Medulla oblongata (tissue), 1 donor: ENCODE data around the gene RFX5.
"Not testable (repeated sequence)": the region's sequence is repeated elsewhere in the genome, so short reads cannot be mapped to it uniquely, and the experiment has no call there.

Experiments
- DNase-seq: peaks from one replicate; pipeline ENCODE4 v3.0.0-alpha.2; 2015; ENCODE audit errors: extremely low spot score

Gene RFX5

GRCh38 chr1:151362308-151363155 lies 15.5 kb upstream of the RFX5 start:
- no peak for DNase-seq

- no peak for DNase-seq
Measured at GRCh38 chr1:151361883-151362282, 14.8 kb upstream of the RFX5 start.

- no peak for DNase-seq
Measured at GRCh38 chr1:151356696-151357095, 9.6 kb upstream of the RFX5 start.

GRCh38 chr1:151352021-151352718 lies 5.1 kb upstream of the RFX5 start:
- DNase-seq, result no peak

GRCh38 chr1:151350323-151350722 lies 3.3 kb upstream of the RFX5 start:
- not testable (repeated sequence) for DNase-seq

- no peak for DNase-seq
Measured at GRCh38 chr1:151347523-151348246, 633 bp upstream of the RFX5 start.

GRCh38 chr1:151346082-151346768 lies 827 bp downstream of the RFX5 start:
- no peak for DNase-seq

GRCh38 chr1:151344291-151344690 lies 2.8 kb downstream of the RFX5 start:
- no peak for DNase-seq

- no peak for DNase-seq
Measured at GRCh38 chr1:151343587-151343986, 3.5 kb downstream of the RFX5 start.

- no peak for DNase-seq
Measured at GRCh38 chr1:151342569-151342968, 4.5 kb downstream of the RFX5 start.

GRCh38 chr1:151342021-151342420 lies 5.0 kb downstream of the RFX5 start:
- DNase-seq, result no peak

- peak; percentile 97 for DNase-seq
Measured at GRCh38 chr1:151340870-151341754, 5.9 kb downstream of the RFX5 start.

GRCh38 chr1:151336556-151336955 lies 10.5 kb downstream of the RFX5 start:
- DNase-seq, result no peak

GRCh38 chr1:151334822-151335221 lies 12.2 kb downstream of the RFX5 start:
- DNase-seq, result no peak

- peak; percentile 36 for DNase-seq
Measured at GRCh38 chr1:151327903-151328674, 19.0 kb downstream of the RFX5 start.

- peak; percentile 99 for DNase-seq
Measured at GRCh38 chr1:151327223-151327902, 19.7 kb downstream of the RFX5 start, which contains the start of gene PI4KB. Gene PI4KB, minus strand, starts transcription at chr1:151327416. Its CDS starts 10,935 bp downstream, at chr1:151316481.

GRCh38 chr1:151326619-151327222 lies 20.3 kb downstream of the RFX5 start:
- peak; percentile 70 for DNase-seq

GRCh38 chr1:151325646-151326429 lies 21.2 kb downstream of the RFX5 start:
- no peak for DNase-seq
